AG08395 (cell line): ENCODE data around the gene TPM3.
"Not testable (repeated sequence)": the region's sequence is repeated elsewhere in the genome, so short reads cannot be mapped to it uniquely, and the experiment has no call there.

Experiments used
- DNase-seq: peaks from one replicate; pipeline ENCODE4 v3.0.0; 2012; ENCODE audit warnings: mixed read lengths, low spot score

Gene TPM3

GRCh38 chr1:154166207-154166606 lies 25.7 kb downstream of the TPM3 start:
- no peak for DNase-seq

GRCh38 chr1:154159554-154159953 lies 32.3 kb downstream of the TPM3 start:
- DNase-seq: no peak

GRCh38 chr1:154158307-154159125 lies 33.4 kb downstream of the TPM3 start:
- DNase-seq: no peak

- no peak for DNase-seq
Observed at GRCh38 chr1:154157520-154158306, 34.2 kb downstream of the TPM3 start.

GRCh38 chr1:154155251-154155650 lies 36.6 kb downstream of the TPM3 start:
- DNase-seq: peak; percentile 20

GRCh38 chr1:154154534-154155191 lies 37.2 kb downstream of the TPM3 start, which contains the start of gene NUP210L:
Gene NUP210L, minus strand, starts transcription at chr1:154155073.
- DNase-seq: no peak

GRCh38 chr1:154154053-154154452 lies 37.8 kb downstream of the TPM3 start:
- no peak for DNase-seq

- DNase-seq: peak; percentile 38
Observed at GRCh38 chr1:154151311-154151710, 40.6 kb downstream of the TPM3 start.

- no peak for DNase-seq
Observed at GRCh38 chr1:154148807-154149206, 43.1 kb downstream of the TPM3 start.

- DNase-seq: not testable (repeated sequence)
Observed at GRCh38 chr1:154147505-154147904, 44.4 kb downstream of the TPM3 start.

GRCh38 chr1:154145986-154146385 lies 45.9 kb downstream of the TPM3 start:
- no peak for DNase-seq

GRCh38 chr1:154142358-154142757 lies 49.5 kb downstream of the TPM3 start:
- DNase-seq: no peak

GRCh38 chr1:154141240-154141639 lies 50.7 kb downstream of the TPM3 start:
- DNase-seq: no peak

- no peak for DNase-seq
Observed at GRCh38 chr1:154137888-154138287, 54.0 kb downstream of the TPM3 start.

GRCh38 chr1:154133256-154133655 lies 58.6 kb downstream of the TPM3 start:
- no peak for DNase-seq

- DNase-seq: peak; percentile 10
Observed at GRCh38 chr1:154129391-154129970, 62.4 kb downstream of the TPM3 start.

- not testable (repeated sequence) for DNase-seq
Observed at GRCh38 chr1:154123205-154123604, 68.7 kb downstream of the TPM3 start.

GRCh38 chr1:154117642-154118041 lies 74.3 kb downstream of the TPM3 start:
- no peak for DNase-seq

- no peak for DNase-seq
Observed at GRCh38 chr1:154115180-154115579, 76.7 kb downstream of the TPM3 start.
